GM12801 (cell line): ENCODE data around the gene AIF1L.

Source experiments
- TF ChIP-seq, protein P1 (sequence below): IDR thresholded peaks from one replicate; pipeline ENCODE4 v1.5.1; 2011; ENCODE audit warnings: control low read depth; ENCODE audit not compliant: insufficient read length; ENCODE audit errors: extremely low read depth

The AIF1L gene

DNA sequence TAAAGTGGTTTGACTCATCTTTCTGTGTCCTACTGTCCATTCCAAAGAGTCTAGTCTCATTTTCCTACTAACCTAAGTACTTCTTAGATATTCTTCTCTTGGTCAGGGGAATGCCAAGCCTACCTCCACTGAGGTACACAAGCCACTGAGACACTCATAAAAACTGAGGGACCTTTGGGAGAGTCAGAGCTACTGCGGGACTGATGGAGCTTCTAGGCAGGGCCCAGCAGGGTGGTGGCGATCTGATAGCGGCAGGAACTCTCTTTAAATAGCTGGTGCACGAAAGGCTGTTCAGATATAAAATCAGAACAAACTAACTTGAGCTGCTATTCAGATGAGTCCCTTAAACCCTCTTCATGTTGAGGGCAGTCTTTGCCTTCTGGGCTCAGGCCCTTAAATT lies 43.8 kb downstream of the AIF1L start:
- TF ChIP-seq, protein P1, sequence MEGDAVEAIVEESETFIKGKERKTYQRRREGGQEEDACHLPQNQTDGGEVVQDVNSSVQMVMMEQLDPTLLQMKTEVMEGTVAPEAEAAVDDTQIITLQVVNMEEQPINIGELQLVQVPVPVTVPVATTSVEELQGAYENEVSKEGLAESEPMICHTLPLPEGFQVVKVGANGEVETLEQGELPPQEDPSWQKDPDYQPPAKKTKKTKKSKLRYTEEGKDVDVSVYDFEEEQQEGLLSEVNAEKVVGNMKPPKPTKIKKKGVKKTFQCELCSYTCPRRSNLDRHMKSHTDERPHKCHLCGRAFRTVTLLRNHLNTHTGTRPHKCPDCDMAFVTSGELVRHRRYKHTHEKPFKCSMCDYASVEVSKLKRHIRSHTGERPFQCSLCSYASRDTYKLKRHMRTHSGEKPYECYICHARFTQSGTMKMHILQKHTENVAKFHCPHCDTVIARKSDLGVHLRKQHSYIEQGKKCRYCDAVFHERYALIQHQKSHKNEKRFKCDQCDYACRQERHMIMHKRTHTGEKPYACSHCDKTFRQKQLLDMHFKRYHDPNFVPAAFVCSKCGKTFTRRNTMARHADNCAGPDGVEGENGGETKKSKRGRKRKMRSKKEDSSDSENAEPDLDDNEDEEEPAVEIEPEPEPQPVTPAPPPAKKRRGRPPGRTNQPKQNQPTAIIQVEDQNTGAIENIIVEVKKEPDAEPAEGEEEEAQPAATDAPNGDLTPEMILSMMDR: no peak

DNA sequence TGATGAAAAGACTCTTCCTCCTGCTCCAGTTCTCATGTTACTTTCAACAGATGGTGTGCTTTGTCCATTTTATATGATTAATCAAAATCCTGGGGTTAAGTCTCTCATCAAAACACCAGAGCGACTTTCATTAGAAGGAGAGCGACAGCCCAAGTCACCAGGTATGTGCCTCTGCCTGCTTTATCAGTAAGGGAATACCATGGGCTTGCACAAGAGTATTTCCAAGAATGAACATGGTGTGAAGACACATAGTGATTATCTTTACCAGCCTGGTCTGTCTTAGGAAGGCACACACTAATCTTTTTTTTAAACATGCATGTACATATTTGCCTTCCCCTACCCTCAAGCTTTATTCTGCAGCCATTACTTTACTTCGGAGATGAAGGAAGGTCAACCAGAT lies 44.2 kb downstream of the AIF1L start:
- TF ChIP-seq, protein P1: no peak

DNA sequence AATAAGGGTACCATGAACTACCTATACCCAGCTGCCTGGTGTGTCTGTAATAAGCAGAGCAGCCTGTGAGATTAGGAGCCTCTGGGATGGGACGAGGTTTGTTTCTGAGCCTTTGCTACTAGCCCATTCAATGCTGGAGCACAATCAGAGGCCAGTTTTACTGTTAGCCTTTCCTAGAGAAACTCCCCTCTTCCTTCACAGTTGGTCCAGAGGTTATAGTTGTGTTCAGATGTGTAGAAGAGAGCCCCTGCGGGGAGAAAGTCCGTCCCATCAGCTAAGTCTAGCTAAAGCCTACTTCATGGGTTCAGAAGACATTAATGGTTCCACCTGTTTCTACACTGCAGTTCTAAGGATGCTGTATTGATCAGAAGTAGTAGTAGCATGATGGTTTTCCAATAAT lies 45.8 kb downstream of the AIF1L start:
- TF ChIP-seq, protein P1: no peak

DNA sequence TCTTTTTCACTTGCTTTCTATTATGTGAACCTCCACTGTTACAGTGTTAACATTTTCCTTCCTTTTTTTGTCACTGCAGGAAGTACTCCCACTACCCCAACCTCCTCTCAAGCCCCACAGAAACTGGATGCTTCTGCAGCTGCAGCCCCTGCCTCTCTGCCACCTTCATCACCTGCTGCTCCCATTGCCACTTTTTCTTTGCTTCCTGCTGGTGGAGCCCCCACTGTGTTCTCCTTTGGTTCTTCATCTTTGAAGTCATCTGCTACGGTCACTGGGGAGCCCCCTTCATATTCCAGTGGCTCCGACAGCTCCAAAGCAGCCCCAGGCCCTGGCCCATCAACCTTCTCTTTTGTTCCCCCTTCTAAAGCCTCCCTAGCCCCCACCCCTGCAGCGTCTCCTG lies 47.9 kb downstream of the AIF1L start:
- TF ChIP-seq, protein P1: no peak

DNA sequence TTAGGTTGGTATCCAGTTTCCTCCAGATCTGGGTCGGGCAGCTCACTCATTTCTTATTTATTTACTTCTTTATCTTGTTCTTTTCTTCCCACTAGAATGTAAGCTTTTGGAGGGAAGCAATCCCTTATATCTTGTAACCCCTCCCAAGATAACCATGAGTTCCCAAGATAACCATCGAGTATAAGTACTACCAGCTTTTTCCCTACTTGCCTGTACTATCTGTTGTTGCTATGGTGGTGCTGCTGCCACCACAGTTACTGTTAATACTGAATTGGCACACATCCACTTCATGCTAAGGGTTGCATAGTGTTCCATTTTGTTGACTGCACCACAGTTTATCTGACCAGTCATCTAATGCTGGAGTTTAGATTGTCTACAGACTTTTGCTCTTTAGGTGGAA lies 48.9 kb downstream of the AIF1L start:
- TF ChIP-seq, protein P1: no peak

DNA sequence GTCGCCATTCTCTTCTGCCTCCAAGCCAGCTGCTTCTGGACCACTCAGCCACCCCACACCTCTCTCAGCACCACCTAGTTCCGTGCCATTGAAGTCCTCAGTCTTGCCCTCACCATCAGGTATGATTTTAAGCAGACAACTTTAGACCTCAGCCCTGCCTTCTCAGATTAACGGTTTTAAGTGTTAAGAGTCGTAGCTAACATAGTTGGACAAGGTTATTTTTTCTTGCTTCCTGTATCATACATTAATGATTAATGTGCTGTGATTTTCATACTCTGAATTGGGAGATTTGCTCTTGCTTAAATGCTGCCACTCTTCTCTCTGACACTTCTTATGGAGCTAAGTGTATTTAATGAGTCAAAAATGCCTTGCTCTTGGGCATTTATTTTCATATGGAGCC lies 49.9 kb downstream of the AIF1L start:
- TF ChIP-seq, protein P1: no peak

DNA sequence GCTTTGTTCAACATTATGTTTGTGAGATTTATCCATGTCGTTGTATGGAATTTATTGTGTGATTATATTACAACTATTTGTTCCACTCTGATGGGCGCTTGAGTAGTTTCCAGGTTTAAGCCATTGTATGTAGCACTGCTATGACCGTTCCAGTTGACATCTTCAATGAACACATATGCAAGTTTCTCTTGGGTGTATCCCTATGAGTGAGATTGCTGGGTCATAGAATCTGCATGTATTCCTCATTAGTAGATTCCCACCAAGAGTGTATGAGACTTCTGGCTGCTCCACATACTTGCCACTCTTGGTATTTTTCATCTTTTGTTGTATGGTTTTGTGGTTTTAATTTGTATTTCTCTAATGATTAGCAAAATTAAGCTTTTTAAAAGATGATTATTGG lies 51.9 kb downstream of the AIF1L start:
- TF ChIP-seq, protein P1: no peak
